Heart left ventricle (tissue), 16 donors: Measurements from ENCODE around the gene NAT8L. TPM values are rescaled to one million over a fixed set of nuclear protein-coding genes. Genes with fewer than 3 reads are reported as not detected.
"Not testable (repeated sequence)": the region's sequence is repeated elsewhere in the genome, so short reads cannot be mapped to it uniquely, and the experiment has no call there.

Source experiments
- ATAC-seq, 4 donors: fragments of 200-7000 bp; cut with Tn5 transposase; one replicate each; pipeline ENCODE4 v1.9.1; 2020 to 2022; ENCODE audit warnings: moderate library complexity in 4 of 4, mild to moderate bottlenecking in 3 of 4, moderate number of reproducible peaks in 1 of 4
- DNase-seq, 5 donors: peaks; one replicate each; pipeline ENCODE4 v3.0.0-alpha.2; 2020
- H3K27ac ChIP-seq, 12 donors: fragments of 200-600 bp; sonication (generic) in 4 of 12; one replicate each; pipeline versions ENCODE4 v1.5.0 to v1.8.0; 2016 to 2022; ENCODE audit warnings: mild to moderate bottlenecking in 2 of 12
- H3K27me3 ChIP-seq, 9 donors: fragments of 200-600 bp; sonication (generic) in 2 of 9; one replicate each; pipeline versions ENCODE4 v1.5.1 to v1.8.0; 2016 to 2022; ENCODE audit warnings: mild to moderate bottlenecking in 3 of 9
- H3K36me3 ChIP-seq, 9 donors: fragments of 200-600 bp; sonication (generic) in 2 of 9; one replicate each; pipeline versions ENCODE4 v1.5.0 to v1.8.0; 2018 to 2022; ENCODE audit warnings: mild to moderate bottlenecking in 2 of 9
- H3K4me1 ChIP-seq, 12 donors: fragments of 200-600 bp; sonication (generic) in 4 of 12; one replicate each; pipeline versions ENCODE4 v1.5.0 to v1.8.0; 2016 to 2022; ENCODE audit warnings: mild to moderate bottlenecking in 3 of 12
- H3K4me3 ChIP-seq, 12 donors: fragments of 200-600 bp; sonication (generic) in 4 of 12; one replicate each; pipeline versions ENCODE4 v1.5.0 to v1.8.0; 2017 to 2022; ENCODE audit warnings: mild to moderate bottlenecking in 9 of 12, moderate library complexity in 4 of 12
- H3K9me3 ChIP-seq, 12 donors: fragments of 200-600 bp; sonication (generic) in 4 of 12; one replicate each; pipeline versions ENCODE4 v1.5.0 to v1.8.0; 2016 to 2022; ENCODE audit warnings: mild to moderate bottlenecking in 1 of 12
- CTCF ChIP-seq, 12 donors: fragments of 200-600 bp; sonication (generic) in 4 of 12; IDR thresholded peaks; one replicate each; pipeline versions ENCODE4 v1.5.0 to v1.8.0; 2018 to 2022; ENCODE audit warnings: antibody characterized with exemption in 12 of 12, mild to moderate bottlenecking in 5 of 12
- POLR2A ChIP-seq, 2 donors: fragments of 450-650 bp; IDR thresholded peaks; one replicate each; pipeline ENCODE4 v1.6.1; 2017; ENCODE audit warnings: antibody characterized with exemption in 2 of 2, mild to moderate bottlenecking in 2 of 2, moderate library complexity in 2 of 2
- WGBS, 4 donors: extraction: QIAGEN DNeasy Blood & Tissue Kit in 2 of 4; methylation state at CpG; one replicate each; pipeline versions ENCODE4 v1.1.5 to v1.1.7; 2013 to 2018; 5-methylcytosine and 5-hydroxymethylcytosine counted together
- intact Hi-C, 10 donors: fragments of 100-400 bp; cut with DNase I; formaldehyde crosslinking; loops; one replicate each; pipeline versions ENCODE4 v1.11.1 to v1.14.2; 2022
- polyA plus RNA-seq, 2 donors: library from polyadenylated mRNA; stranded (reverse); fragments of 200-250 nt; gene quantifications; one replicate each; pipeline ENCODE4 v1.2.3, GENCODE V29; 2013
- total RNA-seq, 9 donors: library from RNA; depleted of rRNA in 2 of 9; stranded (reverse); fragments of >200 nt in 2 of 9; fragmentation: NEBNext Ultra II Directional in 3 of 9; extraction: Animal tissue kit (Norgen Biotek cat#: 25700) in 3 of 9; gene quantifications; one replicate each; pipeline versions ENCODE4 v1.1.0 to v1.2.4, GENCODE V29; 2016 to 2023
- donor health status: ischemic (EF 13 %, LVEDD 7.1; RV severe dilation, severe dysfunction).
- donor health status: healthy with polysubstance abuse.
- donor health status: DM: no; HTN: yes; CAD: no.
- donor health status: DM: no; HTN: no; CAD: no.
- donor health status: ischemic (EF 25% LVEDD 6.9; RV normal size, moderate dysfunction).
- donor health status: ischemic (EF 25% LVEDD 5.7; RV mildly dilated, moderate dysfunction).
- donor health status: healthy.
- donor health status: DM: yes; HTN: yes; CAD: no.
- donor health status: ischemic (EF 35%, LVEDD 5.7; RV mildly dilated, moderate dysfunction).
- donor health status: nonischemic (EF 11% LVEDD 7.7; RV severe dilation, severe dysfunction).
- donor health status: DM: yes; HTN: yes; CAD: no.
- donor health status: PGD.
- donor health status: ischemic (EF 29% LVEDD 5.4; RV normal size, mild dysfunction).
- donor health status: nonischemic (EF 23%, LVEDD 6.1; RV moderate dilation, normal function).

Gene NAT8L
- total and polyA plus RNA-seq, 11 donors = 0.19 to 3.1 (median 0.32) TPM

DNA sequence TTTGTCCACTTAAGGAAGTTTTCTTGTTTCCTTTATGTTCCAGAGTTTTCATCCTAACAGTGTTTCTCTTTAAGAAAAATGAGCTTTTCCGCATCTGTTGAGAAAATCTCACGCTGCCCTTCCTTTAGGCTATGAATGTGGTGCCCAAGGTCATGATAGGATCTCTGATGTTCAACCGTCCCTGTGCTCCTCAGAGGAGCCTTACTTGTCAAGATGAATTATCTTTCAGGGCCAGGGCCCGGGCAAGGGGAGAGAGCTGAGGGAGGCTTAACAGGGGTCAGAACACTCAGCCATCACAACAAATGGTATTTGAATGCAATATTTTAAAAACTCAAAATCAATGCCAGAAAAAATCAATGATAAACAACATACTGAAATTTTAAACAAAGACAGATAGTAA is 44.1 kb upstream of the NAT8L start:
- Histone ChIP-seq H3K27me3 (no peaks in the 10 kb centered on the region), H3K4me1 (peaks cover 0 to 7% (median under 1%) of the 10 kb centered on the region in 12 donors), H3K4me3 (no peak overlapping the region), H3K36me3 (no peaks in the 10 kb centered on the region), H3K9me3 (no peaks in the 10 kb centered on the region), H3K27ac (no peak overlapping the region)
- intact Hi-C loops = no loop called here
- TF ChIP-seq POLR2A (IDR thresholded peaks at IDR 0.05) (no peak), CTCF (IDR thresholded peaks at IDR 0.05) (no peak)
- WGBS, 4 donors = 81 to 87% (median 86%) methylated on average over 4 of the region's 4 CpGs
- ATAC-seq (no peak), DNase-seq (no peak)

GRCh38 chr4:2021358-2022018 is 37.6 kb upstream of the NAT8L start:
- H3K36me3 ChIP-seq, H3K9me3 ChIP-seq, H3K4me1 ChIP-seq, DNase-seq, H3K27ac ChIP-seq, intact Hi-C loops, ATAC-seq: not testable (repeated sequence)
- 9 to 19% (median 14%) methylated on average over 15 of the region's 15 CpGs for WGBS, 4 donors
- H3K4me3 ChIP-seq = peak overlapping the region in 8 of 12 donors; percentile 6 to 36 (median 23)
- H3K27me3 ChIP-seq = peaks cover 0 to 28% (median 0%) of the 10 kb centered on the region in 9 donors

- Histone ChIP-seq H3K4me1 (peaks cover 0 to 9% (median 1%) of the 10 kb centered on the region in 12 donors), H3K27me3 (peaks cover 0 to 34% (median 0%) of the 10 kb centered on the region in 9 donors), H3K36me3 (no peaks in the 10 kb centered on the region), H3K9me3 (no peaks in the 10 kb centered on the region), H3K27ac (no peak overlapping the region), H3K4me3 (no peak overlapping the region)
- DNase-seq (no peak), ATAC-seq (no peak)
- no peak for TF ChIP-seq POLR2A (IDR thresholded peaks at IDR 0.05)
- no peak for TF ChIP-seq CTCF (IDR thresholded peaks at IDR 0.05)
- intact Hi-C loops = no loop called here
Measured at GRCh38 chr4:2024683-2025082, 34.4 kb upstream of the NAT8L start.

DNA sequence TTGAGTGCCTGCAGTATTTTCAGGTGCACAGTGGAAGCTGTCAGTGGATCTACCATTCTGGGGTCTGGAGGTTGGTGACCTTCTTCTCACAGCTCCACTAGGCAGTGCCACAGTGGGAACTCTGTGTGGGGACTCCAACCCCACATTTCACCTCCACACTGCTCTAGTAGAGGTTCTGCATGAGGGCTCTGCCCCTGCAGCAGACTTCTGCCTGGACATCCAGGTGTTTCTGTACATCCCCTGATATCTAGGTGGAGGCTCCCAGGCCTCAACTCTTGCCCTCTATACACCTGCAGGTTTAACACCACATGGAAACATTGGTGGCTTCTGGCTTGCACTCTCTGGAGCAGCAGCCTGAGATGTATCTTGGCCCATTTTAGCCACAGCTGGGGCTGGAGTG is 33.3 kb upstream of the NAT8L start:
- Histone ChIP-seq H3K9me3 (no peaks in the 10 kb centered on the region), H3K27me3 (peaks cover 0 to 38% (median 0%) of the 10 kb centered on the region in 9 donors), H3K4me1 (peaks cover 0 to 9% (median 1%) of the 10 kb centered on the region in 12 donors), H3K27ac (no peak overlapping the region), H3K36me3 (no peaks in the 10 kb centered on the region), H3K4me3 (no peak overlapping the region)
- DNase-seq (no peak), ATAC-seq (no peak)
- intact Hi-C loops = no loop called here
- TF ChIP-seq CTCF (IDR thresholded peaks at IDR 0.05) (no peak), POLR2A (IDR thresholded peaks at IDR 0.05) (no peak)

DNA sequence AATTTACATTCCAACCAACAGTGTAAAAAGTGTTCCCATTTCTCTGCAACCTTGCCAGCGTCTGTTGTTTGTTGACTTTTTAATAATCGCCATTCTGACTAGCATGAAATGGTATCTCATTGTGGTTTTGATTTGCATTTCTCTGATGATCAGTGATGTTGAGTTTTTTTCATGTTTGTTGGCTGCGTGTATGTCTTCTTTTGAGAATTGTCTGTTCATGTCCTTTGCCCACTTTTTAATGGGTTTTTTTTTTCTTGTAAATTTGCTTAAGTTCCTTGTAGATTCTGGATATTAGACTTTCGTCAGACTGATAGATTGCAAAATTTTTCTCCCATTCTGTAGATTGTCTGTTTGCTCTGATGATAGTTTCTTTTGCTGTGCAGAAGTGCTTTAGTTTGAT is 32.0 kb upstream of the NAT8L start:
- ATAC-seq, H3K36me3 ChIP-seq, H3K4me3 ChIP-seq, DNase-seq, H3K27ac ChIP-seq, H3K4me1 ChIP-seq, intact Hi-C loops, H3K9me3 ChIP-seq: not testable (repeated sequence)
- 87 to 91% (median 88%) methylated on average over 4 of the region's 4 CpGs for WGBS, 4 donors
- H3K27me3 ChIP-seq = peaks cover 0 to 26% (median 0%) of the 10 kb centered on the region in 9 donors

- ATAC-seq, H3K9me3 ChIP-seq, H3K36me3 ChIP-seq, DNase-seq, H3K27ac ChIP-seq, intact Hi-C loops, H3K4me3 ChIP-seq, H3K4me1 ChIP-seq: not testable (repeated sequence)
- peaks cover 0 to 17% (median 0%) of the 10 kb centered on the region in 9 donors for H3K27me3 ChIP-seq
Measured at GRCh38 chr4:2031161-2031560, 28.0 kb upstream of the NAT8L start.
